ENCODE data around the gene CARHSP1.

DNA sequence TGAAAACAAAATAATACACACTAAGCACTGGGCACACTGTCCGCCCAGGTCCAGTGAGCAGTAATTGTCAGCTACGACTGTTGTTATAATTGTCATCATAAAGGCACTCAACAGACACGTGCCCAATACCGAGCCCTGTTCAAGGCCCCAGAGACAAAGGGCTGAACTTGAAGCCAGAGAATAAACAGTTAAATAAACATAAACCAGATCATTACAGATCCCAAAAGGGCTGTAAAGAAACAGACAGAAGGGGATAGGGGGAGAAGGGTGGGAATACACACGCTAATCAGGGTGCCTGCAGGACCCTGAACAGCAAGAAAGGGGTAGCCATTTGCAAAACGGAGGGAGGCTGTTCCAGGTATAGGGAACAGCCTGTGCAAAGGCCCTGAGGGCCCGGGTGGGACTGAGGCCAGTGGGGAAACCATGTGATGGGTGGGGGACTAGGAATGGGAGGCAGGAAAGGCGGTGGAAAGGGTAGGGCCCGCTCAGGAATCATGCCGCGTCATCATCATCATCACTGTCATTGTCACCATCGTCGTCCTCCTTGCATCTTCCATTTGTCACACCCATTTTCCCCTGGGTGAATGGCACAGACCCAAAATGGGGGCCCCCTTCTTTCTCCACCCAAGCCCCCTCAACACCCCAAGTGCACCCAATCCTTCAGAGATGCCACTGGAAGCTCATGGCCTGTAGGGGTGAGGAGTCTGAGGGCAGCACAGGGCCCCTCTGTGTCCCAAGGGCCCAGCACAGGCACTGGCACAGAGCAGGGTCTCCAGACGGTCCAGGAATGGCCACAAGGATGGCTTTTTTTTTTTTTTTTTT, 6.3 kb downstream of the CARHSP1 start:
- TF ChIP-seq RAD21 (IDR thresholded peaks at IDR 0.05; ENCODE audit: low read length) (no peak), CTCF (IDR thresholded peaks at IDR 0.05) (no peak), RXRA (IDR thresholded peaks at IDR 0.05; ENCODE audit: borderline replicate concordance, low read depth) (no peak), USF2 (IDR thresholded peaks at IDR 0.05; ENCODE audit: borderline replicate concordance, low read depth, low read length) (no peak), MEF2A (IDR thresholded peaks at IDR 0.05; ENCODE audit: borderline replicate concordance, low read depth) (no peak)

All from SK-N-SH (cell line).